GM19452 (cell line): ENCODE results near the gene GIMAP2.
"Not testable (repeated sequence)": the region's sequence is repeated elsewhere in the genome, so short reads cannot be mapped to it uniquely, and the experiment has no call there.

Experiments used
- ATAC-seq: cut with Tn5 transposase; IDR thresholded peaks from one replicate; pipeline ENCODE4 v1.9.1; 2021; ENCODE audit not compliant: unreplicated experiment

The GIMAP2 gene

DNA sequence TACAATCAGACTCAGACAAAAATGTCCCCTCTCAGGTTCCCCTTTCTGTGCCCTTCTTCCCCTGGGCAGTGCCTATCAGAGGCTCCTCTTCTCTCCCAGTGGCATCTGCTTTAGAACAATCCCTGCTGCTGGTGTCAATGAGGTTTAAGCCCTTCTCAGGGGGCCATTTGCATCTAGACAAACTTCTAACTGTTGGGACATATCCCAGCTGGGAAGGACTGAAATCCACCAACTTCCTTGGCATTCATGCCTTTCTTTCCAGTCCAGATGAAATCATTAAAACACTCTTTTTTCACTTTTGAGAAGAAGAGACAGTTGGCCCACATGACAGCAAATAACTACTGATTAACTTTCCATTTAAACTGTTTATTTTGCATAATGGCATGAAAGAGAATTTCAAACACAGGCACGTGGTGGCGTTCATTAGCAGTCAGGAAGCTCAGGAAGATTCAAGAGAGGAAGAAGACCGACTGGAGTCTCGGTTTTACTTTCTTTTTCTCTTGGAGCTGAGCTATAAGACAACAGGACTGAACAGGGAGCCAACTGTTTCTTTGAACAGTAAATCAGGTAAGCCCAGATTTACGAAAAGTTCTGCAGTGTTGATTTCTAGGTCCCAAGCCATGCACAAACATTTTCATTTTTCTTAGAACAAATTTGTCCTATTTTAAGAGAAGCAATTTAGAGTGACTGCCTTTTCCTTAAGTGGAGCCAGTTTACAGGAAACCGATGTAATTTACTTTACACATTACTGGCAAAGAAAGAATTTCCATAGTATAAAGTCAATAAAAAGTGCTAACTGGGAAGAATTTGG is at the start of gene GIMAP2:
TSS of gene GIMAP2 (plus strand) at position 488 of the 811 bp plus-strand sequence. CDS start 1,354 bp downstream, outside the sequence.
- peak; percentile 96 for ATAC-seq

DNA sequence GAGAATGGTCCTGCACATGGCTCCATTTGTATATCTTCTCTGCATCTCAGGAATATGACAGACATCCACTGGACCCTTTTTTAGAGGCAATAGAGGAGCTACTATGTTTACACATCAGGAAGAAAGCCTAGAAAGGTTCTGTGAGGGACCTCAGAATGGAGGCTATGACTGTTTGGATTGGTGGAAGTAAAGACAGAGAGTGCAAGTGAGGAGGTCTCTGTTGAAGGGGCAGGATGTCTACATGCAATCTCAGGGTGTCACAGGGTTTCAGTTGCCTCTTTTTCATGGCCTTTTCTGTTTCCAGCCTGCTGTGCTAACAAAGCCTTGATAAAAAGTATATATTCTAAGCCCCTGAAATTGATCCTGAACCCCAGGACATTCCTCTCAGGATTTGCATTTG is 43.7 kb upstream of the GIMAP2 start:
- ATAC-seq = no peak

DNA sequence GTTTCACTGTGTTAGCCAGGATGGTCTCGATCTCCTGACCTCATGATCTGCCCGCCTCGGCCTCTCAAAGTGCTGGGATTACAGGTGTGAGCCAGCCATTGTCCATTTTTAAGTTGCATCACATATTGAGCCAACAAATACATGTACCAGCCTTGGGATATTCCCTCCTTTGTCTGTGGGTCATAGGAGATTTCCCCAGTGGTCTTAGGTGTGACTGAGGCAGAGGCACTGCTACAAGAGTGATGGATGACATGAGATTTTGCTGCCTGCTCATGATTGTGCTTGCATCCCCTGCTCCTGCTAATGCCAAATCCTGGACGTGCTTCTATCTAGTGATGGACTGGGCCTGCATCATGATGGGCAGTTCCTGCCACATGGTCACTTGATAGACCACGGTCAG is 42.6 kb upstream of the GIMAP2 start:
- no peak for ATAC-seq

DNA sequence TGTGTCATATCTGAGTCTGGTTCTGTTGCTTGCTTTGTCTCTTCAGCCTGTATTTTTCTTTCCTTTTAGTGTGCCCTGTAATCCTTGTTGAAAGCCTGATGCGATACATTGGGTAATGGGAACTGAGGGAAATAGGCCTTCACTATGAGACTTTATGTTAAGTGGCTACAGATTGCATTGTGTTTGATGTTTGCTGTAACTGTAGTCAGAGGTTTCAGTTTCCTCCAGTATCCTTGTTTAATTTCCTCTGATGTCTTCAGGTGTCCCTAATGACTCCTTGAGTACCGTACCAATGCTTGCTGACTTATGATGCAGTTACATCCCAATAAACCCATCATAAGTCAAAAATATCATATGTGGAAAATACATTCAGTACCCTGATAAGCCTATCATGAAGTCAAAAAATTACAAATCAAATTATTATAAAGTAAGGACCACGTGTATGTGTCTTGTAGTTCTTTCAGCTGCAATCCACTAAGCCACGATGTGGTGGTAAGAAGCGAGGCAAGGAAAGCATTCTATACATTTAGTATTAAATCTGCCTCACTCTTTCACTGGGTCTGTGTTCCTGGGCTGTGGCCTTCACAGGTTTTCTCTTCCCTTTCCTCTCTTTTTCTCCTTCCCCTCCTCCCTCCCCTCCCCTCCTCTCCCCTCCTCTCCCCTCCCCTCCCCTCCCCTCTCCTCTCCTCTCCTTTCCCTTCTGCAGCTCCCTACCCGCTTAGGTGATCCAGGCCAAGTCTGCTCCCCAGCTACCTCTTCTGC is 40.1 kb upstream of the GIMAP2 start:
- ATAC-seq = no peak

DNA sequence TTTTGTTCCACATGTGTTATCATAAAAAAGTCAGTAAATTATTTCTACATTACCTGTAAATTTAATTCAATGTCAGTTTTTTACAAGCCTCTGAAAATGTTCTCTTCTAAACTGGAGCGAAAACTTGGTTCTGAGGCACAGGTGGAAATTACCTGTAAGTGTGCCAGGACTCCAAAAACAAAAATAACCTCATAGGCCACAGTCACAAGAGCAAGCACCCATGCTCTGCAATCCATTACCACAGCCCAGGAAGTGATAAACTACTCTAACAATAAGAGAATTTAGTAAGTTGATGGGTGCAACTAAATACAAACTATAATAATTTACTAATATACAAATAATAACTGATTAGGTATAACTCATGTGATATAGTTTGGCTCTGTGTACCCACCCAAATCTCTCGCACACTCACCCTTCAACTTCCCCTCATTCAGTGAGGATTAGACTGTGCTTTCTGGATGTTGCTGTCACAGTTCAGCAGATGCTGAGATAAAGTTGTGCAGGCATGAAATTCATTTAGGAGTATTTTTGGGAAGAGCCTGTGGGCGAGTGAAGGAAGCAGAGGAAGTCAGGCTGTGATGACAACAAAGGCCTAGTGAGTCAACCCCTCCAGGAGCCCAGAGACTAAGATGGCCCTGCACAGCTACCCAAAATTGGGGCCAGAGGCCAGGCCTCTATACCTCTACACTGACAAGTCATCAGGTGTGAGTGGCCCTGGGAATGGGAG is 37.0 kb upstream of the GIMAP2 start:
- no peak for ATAC-seq

DNA sequence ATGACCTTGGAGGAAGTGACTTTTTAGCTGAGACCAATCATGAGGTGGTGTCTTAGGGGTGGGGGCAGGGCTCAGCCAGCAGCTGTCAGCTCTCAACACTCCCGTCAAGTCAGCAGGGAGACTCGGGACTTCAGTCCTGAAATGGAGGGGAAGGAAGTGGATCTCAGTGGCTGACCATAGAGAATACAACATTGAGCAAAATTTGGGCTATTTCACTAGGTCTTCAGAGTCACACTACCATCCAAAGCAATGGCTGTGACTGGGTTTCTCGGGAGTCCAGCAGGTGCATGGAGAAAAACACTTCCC is 36.5 kb upstream of the GIMAP2 start:
- no peak for ATAC-seq

DNA sequence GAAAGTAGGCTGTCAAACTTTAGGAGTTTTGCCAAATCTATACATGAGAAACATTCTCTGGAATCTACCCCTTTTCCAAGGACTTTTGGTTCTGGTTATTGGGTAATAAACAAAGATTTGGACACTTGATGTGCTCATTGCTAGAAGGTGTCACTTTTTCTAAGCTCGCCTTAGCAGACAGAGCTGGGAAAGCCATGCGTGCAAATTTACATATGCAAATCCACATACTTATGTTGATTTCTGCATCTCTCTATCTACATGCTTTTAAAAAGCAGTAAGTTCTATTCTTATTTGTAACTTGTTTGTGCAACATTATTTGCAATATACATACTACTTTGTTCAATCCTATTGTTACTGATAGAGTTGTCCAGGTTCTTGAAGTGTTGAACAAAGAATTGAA is 30.8 kb upstream of the GIMAP2 start:
- ATAC-seq = no peak

DNA sequence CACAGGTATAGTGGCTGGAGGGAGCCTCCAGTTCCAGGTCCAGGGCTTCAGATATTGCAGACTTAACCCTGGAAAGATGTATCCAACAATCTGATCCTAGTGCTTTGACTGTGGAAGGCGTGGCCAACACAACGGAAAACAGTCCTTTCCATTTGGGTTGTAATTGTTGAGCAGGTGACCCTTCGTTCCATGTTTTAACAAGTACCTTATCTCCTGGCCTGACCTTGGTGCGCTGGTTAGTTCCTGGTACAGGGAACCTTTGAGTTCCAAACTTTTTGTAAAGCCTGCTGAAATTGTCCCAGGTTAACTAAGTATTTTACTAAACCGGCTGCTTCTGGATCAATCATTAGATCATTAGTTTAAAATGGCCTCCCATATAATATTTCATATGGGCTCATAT is 29.5 kb upstream of the GIMAP2 start:
- ATAC-seq = no peak

DNA sequence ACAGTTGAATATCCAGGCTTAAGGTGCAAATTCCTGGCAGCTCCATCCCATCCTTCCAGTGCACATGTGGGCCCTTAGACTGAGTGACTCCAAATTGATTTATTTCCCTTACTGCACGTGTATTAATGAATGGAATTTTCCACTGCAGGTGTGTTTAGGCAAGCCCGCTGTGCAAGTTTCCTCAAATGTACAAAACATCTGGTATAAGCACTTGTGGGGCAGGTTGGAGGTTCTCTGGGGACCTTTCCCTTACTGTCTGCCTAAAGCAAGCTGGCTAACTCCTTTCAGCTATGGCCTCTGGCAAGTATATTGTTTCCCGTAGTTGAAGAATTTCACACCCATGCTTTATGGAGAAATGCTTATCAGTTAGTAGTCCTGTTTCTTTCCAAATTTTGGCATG is 28.0 kb upstream of the GIMAP2 start:
- no peak for ATAC-seq

DNA sequence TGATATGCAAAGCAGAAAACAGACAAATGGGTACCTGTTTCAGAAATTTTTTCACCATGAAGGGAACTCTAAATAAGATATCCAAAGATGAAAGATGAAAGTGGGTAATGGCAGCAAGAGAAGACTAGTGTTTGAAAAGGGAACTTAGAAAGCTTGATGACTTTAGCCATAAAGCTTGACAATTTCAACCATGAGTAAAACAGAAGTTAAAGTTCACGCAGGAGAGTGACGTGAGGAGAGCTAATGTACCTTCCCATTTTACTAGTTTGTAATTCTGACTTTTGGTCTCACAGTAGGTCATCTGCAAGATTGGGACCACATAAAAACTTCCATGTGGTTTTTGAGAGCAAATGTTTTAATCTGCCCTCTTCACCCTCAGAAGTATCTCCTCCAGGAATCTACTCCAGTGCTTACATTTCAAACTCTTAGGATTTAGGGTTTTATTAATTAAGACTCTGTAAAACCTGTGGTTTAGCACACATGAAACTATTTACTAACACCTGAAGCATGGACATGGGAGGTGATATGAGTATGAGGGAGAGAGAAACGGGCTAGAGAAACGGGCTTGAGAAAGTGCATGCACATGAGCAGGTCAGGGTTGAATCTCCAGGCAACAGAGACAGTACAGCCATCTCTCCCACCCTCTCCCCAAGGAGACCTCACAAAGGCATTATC is 24.4 kb upstream of the GIMAP2 start:
- no peak for ATAC-seq

DNA sequence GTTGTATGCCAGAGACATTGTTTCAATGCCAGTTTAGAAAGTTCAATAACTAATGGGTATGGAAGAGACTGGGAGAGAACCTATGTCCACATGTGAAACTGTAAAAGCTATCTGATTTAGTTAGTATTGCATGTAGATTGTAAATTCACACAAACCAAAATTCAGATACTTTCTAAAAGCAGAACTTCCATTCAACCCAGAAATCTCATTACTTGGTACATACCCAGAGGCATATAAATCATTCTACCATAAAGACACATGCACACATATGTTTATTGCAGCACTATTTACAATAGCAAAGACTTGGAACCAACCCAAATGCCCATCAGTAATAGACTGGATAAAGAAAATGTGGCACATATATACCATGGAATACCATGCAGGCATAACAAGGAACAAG is 22.7 kb upstream of the GIMAP2 start:
- ATAC-seq = not testable (repeated sequence)

DNA sequence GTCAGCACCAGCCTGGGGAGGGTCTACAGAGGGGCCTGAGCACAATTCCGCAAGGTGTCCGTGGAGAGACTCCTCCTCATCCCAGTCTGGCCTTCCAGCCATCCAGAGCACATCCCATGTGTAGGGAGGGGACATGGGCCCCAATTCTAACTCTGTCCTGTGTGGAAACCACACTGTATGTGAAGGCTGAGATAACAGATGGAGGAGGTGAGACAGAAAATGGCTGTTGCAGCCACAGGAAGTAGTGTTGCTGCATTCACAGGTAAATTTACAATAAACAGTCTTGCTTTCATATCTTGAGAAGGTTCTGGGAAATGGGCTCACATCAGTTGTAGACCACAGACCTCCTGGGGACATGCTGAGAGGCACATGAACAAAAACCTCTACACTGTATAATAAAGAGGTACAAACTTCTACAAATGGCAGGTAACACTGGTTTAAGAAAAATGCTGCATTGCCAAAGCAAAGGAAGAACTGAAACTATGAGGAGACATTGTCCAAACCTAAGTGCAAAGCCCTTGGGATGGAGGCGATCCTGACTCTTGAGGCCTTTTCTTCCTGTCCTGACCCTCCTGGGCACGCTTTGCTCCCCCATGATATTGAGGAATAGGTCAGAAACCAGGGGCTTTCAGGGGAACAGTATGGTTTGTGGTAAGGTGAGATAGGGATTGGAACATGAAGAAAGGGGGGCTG is 21.6 kb upstream of the GIMAP2 start:
- peak; percentile 42 for ATAC-seq

DNA sequence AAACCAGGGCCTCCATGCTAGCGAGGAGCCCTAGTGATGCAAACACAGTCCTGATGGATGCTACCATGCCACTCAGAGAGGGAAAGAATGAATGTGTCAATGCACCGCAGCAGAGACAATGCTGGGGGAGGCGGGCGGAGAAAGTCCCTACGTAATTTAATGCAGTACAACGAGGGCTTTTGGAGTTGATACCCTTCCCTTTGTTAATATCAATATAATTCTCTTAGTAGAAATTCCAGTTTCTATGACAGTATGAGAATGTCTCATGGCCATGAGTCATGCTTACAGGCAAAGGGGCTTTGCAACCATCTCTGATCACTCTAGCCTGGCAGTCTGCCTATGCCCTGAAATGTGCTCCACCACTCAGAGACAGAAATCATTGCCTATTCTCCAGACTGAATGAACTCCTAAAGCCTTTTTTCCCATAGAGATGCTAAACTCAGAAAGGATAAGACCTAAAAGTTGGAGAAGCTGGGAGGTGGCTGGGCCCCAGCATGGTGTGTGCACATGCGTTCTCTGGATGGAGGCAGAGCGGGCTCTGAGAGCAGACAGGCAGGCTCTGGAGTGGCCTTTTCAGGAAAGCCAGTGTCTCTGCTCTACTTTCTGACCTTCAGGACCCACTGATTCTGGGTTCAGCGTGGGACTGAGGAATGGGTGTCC is 20.3 kb upstream of the GIMAP2 start:
- ATAC-seq = no peak

DNA sequence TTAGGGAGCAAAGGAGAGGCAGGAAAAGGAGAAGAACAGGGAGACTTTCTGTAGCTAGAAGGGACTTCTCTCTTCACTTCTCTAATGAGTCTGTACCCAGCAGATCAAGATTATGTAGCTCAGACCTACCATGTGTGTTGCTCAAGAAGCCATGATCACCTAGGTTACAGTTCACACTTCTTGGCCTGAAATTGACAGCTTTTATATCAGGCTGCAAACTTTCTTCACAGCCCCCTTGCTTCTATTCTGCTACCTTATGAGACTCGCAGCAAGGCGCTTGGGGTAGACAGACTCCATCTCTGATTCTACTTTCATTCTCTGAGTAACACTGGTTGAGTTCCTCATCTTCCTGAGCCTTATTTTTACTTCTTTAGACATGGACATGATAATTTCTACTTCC is 19.6 kb upstream of the GIMAP2 start:
- no peak for ATAC-seq

DNA sequence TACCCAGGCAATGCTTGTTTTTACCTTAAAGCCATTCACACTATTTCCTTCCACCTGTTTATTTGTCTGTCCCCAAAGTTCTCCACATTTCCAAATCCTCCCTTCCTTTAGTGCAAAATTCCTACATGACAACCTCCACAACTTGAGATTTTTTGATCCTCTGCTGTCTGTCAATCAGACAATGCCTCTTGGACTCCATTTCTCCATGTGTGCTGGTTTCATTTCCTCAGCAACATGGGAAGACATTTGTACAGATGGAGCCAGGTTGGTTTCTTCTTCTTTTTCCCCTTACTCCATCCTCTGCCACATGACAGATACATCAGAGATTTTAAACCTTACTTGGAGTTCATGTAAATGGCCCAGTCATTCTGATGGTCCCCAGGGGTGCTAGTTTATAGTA is 19.1 kb upstream of the GIMAP2 start:
- no peak for ATAC-seq

DNA sequence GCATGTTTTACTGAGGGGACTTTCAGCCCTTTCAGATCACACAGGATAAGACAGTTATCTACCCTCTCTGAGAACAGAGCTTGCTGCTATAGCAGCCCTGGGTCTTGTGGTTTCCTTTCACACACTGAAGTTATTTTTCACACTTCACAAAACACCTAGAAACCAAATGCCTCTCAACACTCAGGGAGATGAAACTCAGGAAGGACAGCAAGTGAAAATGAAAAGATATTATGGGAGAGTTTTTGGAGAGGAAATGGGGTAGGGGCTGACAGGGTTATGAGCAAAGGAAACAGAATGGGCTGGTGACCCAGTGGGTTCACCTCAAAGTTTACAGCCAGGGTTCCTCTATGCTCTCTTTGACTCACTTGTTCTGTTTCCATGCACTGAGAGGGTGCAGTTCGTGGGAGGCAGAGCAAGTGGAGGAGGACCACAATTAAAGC is 17.0 kb upstream of the GIMAP2 start:
- ATAC-seq = peak; percentile 78

DNA sequence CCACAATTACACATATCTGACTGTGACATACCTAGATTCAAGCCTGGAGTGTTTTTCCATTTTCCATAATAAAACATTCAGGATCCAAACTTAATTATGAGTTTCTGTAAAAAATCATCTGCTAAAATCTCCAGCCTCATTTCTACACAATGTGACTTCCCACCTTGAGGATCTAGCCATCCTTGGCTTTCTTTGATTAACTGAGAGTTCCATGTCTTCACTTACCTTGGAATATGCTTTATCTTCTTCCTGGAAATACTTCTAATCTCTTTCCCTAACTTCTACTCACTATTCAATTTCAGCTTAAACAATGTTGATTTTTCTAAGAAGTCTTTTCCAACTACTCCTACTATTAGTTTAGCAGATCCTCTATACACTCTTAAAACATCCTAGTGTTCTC is 16.5 kb upstream of the GIMAP2 start:
- ATAC-seq = no peak

DNA sequence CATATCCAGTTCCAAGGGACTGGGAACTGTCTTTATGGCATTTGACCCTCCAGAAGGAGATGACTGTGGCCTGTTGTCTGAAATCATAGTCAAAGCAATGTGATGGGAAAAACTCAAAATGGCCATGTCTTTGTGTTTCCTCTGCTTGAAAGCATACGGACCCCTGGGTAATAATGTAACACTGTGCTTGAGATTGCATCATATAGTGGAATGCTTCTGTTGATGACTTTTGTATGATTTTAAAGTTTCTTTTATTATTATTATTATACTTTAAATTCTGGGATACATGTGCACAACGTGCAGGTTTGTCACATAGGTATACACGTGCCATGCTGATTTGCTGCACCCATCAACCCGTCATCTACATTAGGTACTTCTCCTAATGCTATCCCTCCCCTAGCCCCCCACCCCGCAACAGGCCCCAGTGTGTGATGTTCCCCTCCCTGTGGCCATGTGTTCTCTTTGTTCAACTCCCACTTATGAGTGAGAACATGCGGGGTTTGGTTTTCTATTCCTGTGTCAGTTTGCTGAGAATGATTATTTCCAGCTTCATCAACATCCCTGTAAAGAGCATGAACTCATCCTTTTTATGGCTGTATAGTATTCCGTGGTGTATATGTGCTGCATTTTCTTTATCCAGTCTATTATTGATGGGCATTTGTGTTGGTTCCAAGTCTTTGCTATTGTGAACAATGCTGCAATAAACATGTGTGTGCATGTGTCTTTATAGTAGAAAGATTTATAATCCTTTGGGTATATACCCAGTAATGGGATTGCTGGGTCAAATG is 13.5 kb upstream of the GIMAP2 start:
- not testable (repeated sequence) for ATAC-seq

DNA sequence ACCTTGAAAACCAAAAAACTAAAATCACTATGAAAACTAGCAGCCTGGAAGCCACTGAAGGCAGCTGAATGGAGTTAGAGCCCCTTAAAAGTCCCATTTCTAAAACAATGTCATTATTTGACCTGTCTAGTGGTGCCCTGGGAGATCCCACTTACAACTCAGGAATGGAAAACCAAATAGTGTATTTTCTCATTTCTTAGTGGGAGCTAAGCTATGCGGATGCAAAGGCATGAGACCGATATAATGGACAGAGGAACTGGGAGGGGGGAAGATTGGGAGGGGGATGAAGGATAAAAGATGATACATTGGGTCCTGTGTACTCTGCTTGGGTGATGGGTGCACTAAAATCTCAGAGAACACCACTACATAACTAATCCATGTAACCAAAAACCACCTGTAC is 9.8 kb upstream of the GIMAP2 start:
- no peak for ATAC-seq
